GM10266 (cell line): ENCODE measurements around the gene POLL.

ENCODE experiments used
- DNase-seq: peaks from one replicate; pipeline ENCODE4 v3.0.0; 2012; ENCODE audit errors: extremely low spot score
- TF ChIP-seq, protein P1 (sequence below): IDR thresholded peaks from 2 replicates; pipeline ENCODE4 v1.5.1; 2012; ENCODE audit warnings: mild to moderate bottlenecking, low read depth; ENCODE audit not compliant: control insufficient read depth, insufficient read depth; ENCODE audit errors: missing control alignments

POLL gene

GRCh38 chr10:101571271-101571925 is 16.7 kb downstream of the POLL start:
- TF ChIP-seq, protein P1, sequence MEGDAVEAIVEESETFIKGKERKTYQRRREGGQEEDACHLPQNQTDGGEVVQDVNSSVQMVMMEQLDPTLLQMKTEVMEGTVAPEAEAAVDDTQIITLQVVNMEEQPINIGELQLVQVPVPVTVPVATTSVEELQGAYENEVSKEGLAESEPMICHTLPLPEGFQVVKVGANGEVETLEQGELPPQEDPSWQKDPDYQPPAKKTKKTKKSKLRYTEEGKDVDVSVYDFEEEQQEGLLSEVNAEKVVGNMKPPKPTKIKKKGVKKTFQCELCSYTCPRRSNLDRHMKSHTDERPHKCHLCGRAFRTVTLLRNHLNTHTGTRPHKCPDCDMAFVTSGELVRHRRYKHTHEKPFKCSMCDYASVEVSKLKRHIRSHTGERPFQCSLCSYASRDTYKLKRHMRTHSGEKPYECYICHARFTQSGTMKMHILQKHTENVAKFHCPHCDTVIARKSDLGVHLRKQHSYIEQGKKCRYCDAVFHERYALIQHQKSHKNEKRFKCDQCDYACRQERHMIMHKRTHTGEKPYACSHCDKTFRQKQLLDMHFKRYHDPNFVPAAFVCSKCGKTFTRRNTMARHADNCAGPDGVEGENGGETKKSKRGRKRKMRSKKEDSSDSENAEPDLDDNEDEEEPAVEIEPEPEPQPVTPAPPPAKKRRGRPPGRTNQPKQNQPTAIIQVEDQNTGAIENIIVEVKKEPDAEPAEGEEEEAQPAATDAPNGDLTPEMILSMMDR: no peak

DNA sequence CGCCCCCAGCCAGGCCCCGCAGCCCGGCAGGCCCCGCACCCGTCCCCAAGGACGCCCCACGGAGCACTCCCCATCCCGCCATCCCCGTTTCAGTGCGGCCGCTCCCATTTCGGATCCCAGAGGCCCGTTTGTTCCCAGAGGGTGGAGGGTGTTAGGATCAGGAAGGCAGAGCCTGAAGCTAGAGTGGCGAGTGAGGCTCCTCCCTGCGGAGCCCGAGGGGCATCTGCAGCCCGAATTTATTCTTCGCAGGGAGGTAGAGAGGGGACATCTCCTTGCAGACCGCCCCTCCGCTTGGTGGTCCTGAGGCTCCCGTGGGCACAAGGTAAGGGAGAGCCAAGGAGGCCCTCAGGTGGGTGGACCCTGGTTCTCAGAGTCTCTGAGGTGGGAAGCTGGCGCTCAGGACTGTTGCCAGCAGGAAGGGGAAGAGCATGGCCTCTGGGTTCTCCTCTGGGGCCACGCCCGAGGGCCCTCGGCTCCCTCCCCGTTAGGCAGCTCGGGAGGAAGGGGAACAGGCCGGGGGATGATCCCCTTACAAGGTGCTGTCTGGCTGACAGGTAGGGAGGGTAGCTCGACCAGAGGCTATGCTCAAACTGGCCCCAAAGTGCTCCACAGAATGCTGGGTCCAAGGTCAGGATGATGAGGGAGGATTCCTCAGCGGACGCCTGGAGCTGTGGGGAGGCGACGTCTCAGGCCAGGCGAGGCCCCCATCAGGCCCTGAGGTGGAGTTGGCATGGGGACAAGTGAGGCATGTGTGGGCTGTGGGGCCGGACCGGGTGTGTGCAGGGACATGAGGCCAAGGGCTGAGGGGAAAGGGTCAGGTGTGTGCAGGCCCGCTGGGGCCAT is 17.4 kb downstream of the POLL start:
- TF ChIP-seq, protein P1: no peak
- DNase-seq: no peak

More at GRCh38 chr10:101571271-101571925, 16.7 kb downstream of the POLL start:
- no peak for DNase-seq

GRCh38 chr10:101569622-101570427 is 18.2 kb downstream of the POLL start:
- DNase-seq: peak; percentile 91
- TF ChIP-seq, protein P1: peak; percentile 88

- TF ChIP-seq, protein P1: no peak
- no peak for DNase-seq
Measured at GRCh38 chr10:101569323-101569621, 18.8 kb downstream of the POLL start.

GRCh38 chr10:101568054-101568745 is 19.9 kb downstream of the POLL start:
- TF ChIP-seq, protein P1: no peak
- no peak for DNase-seq

DNA sequence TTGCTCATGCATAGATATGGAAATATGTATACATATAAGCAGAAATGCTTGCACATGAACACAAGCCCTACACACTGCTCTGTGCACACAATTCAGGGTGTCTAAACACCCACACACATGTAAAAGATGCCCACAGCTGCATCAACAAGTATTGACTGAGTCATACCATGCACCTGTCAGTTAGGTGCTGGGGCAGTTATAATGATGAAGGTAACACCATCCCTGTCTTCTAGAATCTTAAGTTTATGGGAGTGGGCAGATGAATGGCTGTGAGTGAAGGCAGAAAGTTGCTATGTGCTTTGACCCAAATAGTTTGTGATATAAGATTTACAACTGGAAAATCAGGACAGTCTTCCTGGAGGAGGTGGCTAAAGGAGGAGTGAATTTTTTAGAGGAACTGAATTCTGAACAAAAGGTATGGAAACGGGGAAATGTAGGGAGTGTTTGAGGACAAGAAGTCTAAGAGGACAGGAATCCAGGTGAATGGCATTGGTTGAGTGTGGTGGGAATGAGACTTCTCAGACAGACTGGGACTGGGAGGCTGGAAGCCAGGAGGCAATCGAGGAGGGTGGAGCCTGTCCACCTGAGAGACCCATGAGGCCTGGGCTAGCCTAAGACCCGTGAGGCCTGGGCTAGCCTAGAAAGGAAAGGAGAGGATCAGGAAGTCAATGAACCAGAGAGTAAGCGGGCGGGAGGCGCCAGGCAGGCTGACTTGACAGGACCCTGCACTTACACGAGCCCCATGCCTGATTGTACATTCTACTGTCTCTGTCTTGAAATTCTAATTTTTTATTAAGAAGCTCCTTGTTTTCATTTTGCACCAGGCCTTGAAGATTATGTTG is 20.7 kb downstream of the POLL start:
- TF ChIP-seq, protein P1: no peak
- no peak for DNase-seq
